ENCODE measurements around the gene PPP1R11.

PPP1R11 gene

GRCh38 chr6:30061858-30062458 is 5.0 kb upstream of the PPP1R11 start:
- Histone ChIP-seq H3K4me3 (ENCODE audit: low read depth in 1 of 2, low read length in 2 of 2) (peak overlapping the region; percentile 78 to 100), H3K4me1 (ENCODE audit: insufficient read depth, low read length) (peaks cover 21% of the 10 kb centered on the region), H3K9me3 (ENCODE audit: low read length) (no peaks in the 10 kb centered on the region), H3K36me3 (ENCODE audit: insufficient read depth, low read length) (peaks cover 8% of the 10 kb centered on the region), H3K27ac (ENCODE audit: low read depth, low read length) (peak overlapping the region; percentile 93), H3K27me3 (ENCODE audit: control insufficient read depth in 1 of 2, insufficient read depth in 2 of 2, low read length in 2 of 2) (no peaks in the 10 kb centered on the region), H3K9ac (ENCODE audit: low read length) (peak overlapping the region; percentile 98)

- H3K9me3 ChIP-seq (ENCODE audit: low read length) = no peaks in the 10 kb centered on the region
- H3K36me3 ChIP-seq (ENCODE audit: insufficient read depth, low read length) = peaks cover 8% of the 10 kb centered on the region
- no peak overlapping the region for H3K9ac ChIP-seq (ENCODE audit: low read length)
- peaks cover 21% of the 10 kb centered on the region for H3K4me1 ChIP-seq (ENCODE audit: insufficient read depth, low read length)
- H3K4me3 ChIP-seq (ENCODE audit: low read depth in 1 of 2, low read length in 2 of 2) = peak overlapping the region in 1 of 2 donors; percentile 100
- no peaks in the 10 kb centered on the region for H3K27me3 ChIP-seq (ENCODE audit: control insufficient read depth in 1 of 2, insufficient read depth in 2 of 2, low read length in 2 of 2)
- H3K27ac ChIP-seq (ENCODE audit: low read depth, low read length) = no peak overlapping the region
Observed at GRCh38 chr6:30062471-30063178, 4.4 kb upstream of the PPP1R11 start.

- Histone ChIP-seq H3K4me3 (ENCODE audit: low read depth in 1 of 2, low read length in 2 of 2) (no peak overlapping the region), H3K27ac (ENCODE audit: low read depth, low read length) (no peak overlapping the region), H3K36me3 (ENCODE audit: insufficient read depth, low read length) (peaks cover 8% of the 10 kb centered on the region), H3K27me3 (ENCODE audit: control insufficient read depth in 1 of 2, insufficient read depth in 2 of 2, low read length in 2 of 2) (no peaks in the 10 kb centered on the region), H3K4me1 (ENCODE audit: insufficient read depth, low read length) (peaks cover 27% of the 10 kb centered on the region), H3K9me3 (ENCODE audit: low read length) (no peaks in the 10 kb centered on the region), H3K9ac (ENCODE audit: low read length) (no peak overlapping the region)
Observed at GRCh38 chr6:30063315-30063714, 3.7 kb upstream of the PPP1R11 start.

GRCh38 chr6:30066082-30066481 is 916 bp upstream of the PPP1R11 start:
- Histone ChIP-seq H3K36me3 (ENCODE audit: insufficient read depth, low read length) (peaks cover 24% of the 10 kb centered on the region), H3K9me3 (ENCODE audit: low read length) (no peaks in the 10 kb centered on the region), H3K27me3 (ENCODE audit: control insufficient read depth in 1 of 2, insufficient read depth in 2 of 2, low read length in 2 of 2) (peaks cover 5 to 9% of the 10 kb centered on the region in 2 donors), H3K4me1 (ENCODE audit: insufficient read depth, low read length) (peaks cover 20% of the 10 kb centered on the region), H3K27ac (ENCODE audit: low read depth, low read length) (peak overlapping the region; percentile 69), H3K4me3 (ENCODE audit: low read depth in 1 of 2, low read length in 2 of 2) (peak overlapping the region; percentile 36 to 80), H3K9ac (ENCODE audit: low read length) (peak overlapping the region; percentile 67)

GRCh38 chr6:30067460-30068139 is 602 bp downstream of the PPP1R11 start:
- Histone ChIP-seq H3K9me3 (ENCODE audit: low read length) (no peaks in the 10 kb centered on the region), H3K9ac (ENCODE audit: low read length) (peak overlapping the region; percentile 82), H3K27me3 (ENCODE audit: control insufficient read depth in 1 of 2, insufficient read depth in 2 of 2, low read length in 2 of 2) (peaks cover 20 to 24% of the 10 kb centered on the region in 2 donors), H3K4me3 (ENCODE audit: low read depth in 1 of 2, low read length in 2 of 2) (peak overlapping the region; percentile 39 to 80), H3K27ac (ENCODE audit: low read depth, low read length) (peak overlapping the region; percentile 36), H3K4me1 (ENCODE audit: insufficient read depth, low read length) (peaks cover 14% of the 10 kb centered on the region), H3K36me3 (ENCODE audit: insufficient read depth, low read length) (peaks cover 24% of the 10 kb centered on the region)

- no peak overlapping the region for H3K9ac ChIP-seq (ENCODE audit: low read length)
- H3K27ac ChIP-seq (ENCODE audit: low read depth, low read length) = no peak overlapping the region
- H3K36me3 ChIP-seq (ENCODE audit: insufficient read depth, low read length) = peaks cover 16% of the 10 kb centered on the region
- no peaks in the 10 kb centered on the region for H3K9me3 ChIP-seq (ENCODE audit: low read length)
- peaks cover 45 to 61% of the 10 kb centered on the region in 2 donors for H3K27me3 ChIP-seq (ENCODE audit: control insufficient read depth in 1 of 2, insufficient read depth in 2 of 2, low read length in 2 of 2)
- H3K4me1 ChIP-seq (ENCODE audit: insufficient read depth, low read length) = peaks cover 17% of the 10 kb centered on the region
- H3K4me3 ChIP-seq (ENCODE audit: low read depth in 1 of 2, low read length in 2 of 2) = no peak overlapping the region
Observed at GRCh38 chr6:30071081-30071818, 4.3 kb downstream of the PPP1R11 start.

GRCh38 chr6:30071858-30072257 is 4.9 kb downstream of the PPP1R11 start:
- peaks cover 17% of the 10 kb centered on the region for H3K4me1 ChIP-seq (ENCODE audit: insufficient read depth, low read length)
- H3K9ac ChIP-seq (ENCODE audit: low read length) = no peak overlapping the region
- no peaks in the 10 kb centered on the region for H3K9me3 ChIP-seq (ENCODE audit: low read length)
- H3K4me3 ChIP-seq (ENCODE audit: low read depth in 1 of 2, low read length in 2 of 2) = no peak overlapping the region
- no peak overlapping the region for H3K27ac ChIP-seq (ENCODE audit: low read depth, low read length)
- H3K36me3 ChIP-seq (ENCODE audit: insufficient read depth, low read length) = peaks cover 16% of the 10 kb centered on the region
- peaks cover 45 to 62% of the 10 kb centered on the region in 2 donors for H3K27me3 ChIP-seq (ENCODE audit: control insufficient read depth in 1 of 2, insufficient read depth in 2 of 2, low read length in 2 of 2)

- no peaks in the 10 kb centered on the region for H3K9me3 ChIP-seq (ENCODE audit: low read length)
- peaks cover 51 to 68% of the 10 kb centered on the region in 2 donors for H3K27me3 ChIP-seq (ENCODE audit: control insufficient read depth in 1 of 2, insufficient read depth in 2 of 2, low read length in 2 of 2)
- H3K36me3 ChIP-seq (ENCODE audit: insufficient read depth, low read length) = peaks cover 13% of the 10 kb centered on the region
- no peak overlapping the region for H3K9ac ChIP-seq (ENCODE audit: low read length)
- H3K4me1 ChIP-seq (ENCODE audit: insufficient read depth, low read length) = peaks cover 9% of the 10 kb centered on the region
- no peak overlapping the region for H3K4me3 ChIP-seq (ENCODE audit: low read depth in 1 of 2, low read length in 2 of 2)
- H3K27ac ChIP-seq (ENCODE audit: low read depth, low read length) = no peak overlapping the region
Observed at GRCh38 chr6:30073489-30074235, 6.7 kb downstream of the PPP1R11 start.

GRCh38 chr6:30074331-30075093 is 7.5 kb downstream of the PPP1R11 start:
- Histone ChIP-seq H3K27me3 (ENCODE audit: control insufficient read depth in 1 of 2, insufficient read depth in 2 of 2, low read length in 2 of 2) (peaks cover 52 to 68% of the 10 kb centered on the region in 2 donors), H3K4me3 (ENCODE audit: low read depth in 1 of 2, low read length in 2 of 2) (peak overlapping the region in 1 of 2 donors; percentile 20), H3K9ac (ENCODE audit: low read length) (no peak overlapping the region), H3K36me3 (ENCODE audit: insufficient read depth, low read length) (peaks cover 7% of the 10 kb centered on the region), H3K4me1 (ENCODE audit: insufficient read depth, low read length) (peaks cover 9% of the 10 kb centered on the region), H3K27ac (ENCODE audit: low read depth, low read length) (no peak overlapping the region), H3K9me3 (ENCODE audit: low read length) (no peaks in the 10 kb centered on the region)

GRCh38 chr6:30075094-30075789 is 8.2 kb downstream of the PPP1R11 start, which contains the start of gene RNF39:
TSS of gene RNF39 (minus strand) at chr6:30075769. CDS start at chr6:30075585, 184 bp downstream.
- no peak within 1 kb of the TSS for H3K9ac ChIP-seq (ENCODE audit: low read length)
- no peaks in the 10 kb centered on the region for H3K9me3 ChIP-seq (ENCODE audit: low read length)
- peak within 1 kb of the TSS in 1 of 2 donors; percentile 20 for H3K4me3 ChIP-seq (ENCODE audit: low read depth in 1 of 2, low read length in 2 of 2)
- peaks cover 52 to 67% of the 10 kb centered on the region in 2 donors for H3K27me3 ChIP-seq (ENCODE audit: control insufficient read depth in 1 of 2, insufficient read depth in 2 of 2, low read length in 2 of 2)
- H3K4me1 ChIP-seq (ENCODE audit: insufficient read depth, low read length) = peaks cover 9% of the 10 kb centered on the region
- no peaks in the 10 kb centered on the region for H3K36me3 ChIP-seq (ENCODE audit: insufficient read depth, low read length)
- H3K27ac ChIP-seq (ENCODE audit: low read depth, low read length) = no peak within 1 kb of the TSS
